CD14-positive monocyte (primary cell): ENCODE results near the gene GRIA3. TPM values are rescaled to one million over a fixed set of nuclear protein-coding genes. Genes with fewer than 3 reads are reported as not detected.

Experiments used
- DNase-seq, 3 donors: peaks; one replicate each; pipeline ENCODE4 v3.0.0-alpha.2; 2011 to 2022
- H2AFZ ChIP-seq: 2 replicates; pipeline ENCODE4 v1.6.0; 2012; ENCODE audit warnings: mild to moderate bottlenecking, low read depth, low read length, inconsistent platforms; ENCODE audit not compliant: insufficient read depth, poor library complexity, severe bottlenecking
- H3K27ac ChIP-seq, 2 donors: 1 replicate in 1 of 2; 2 replicates in 1 of 2; pipeline ENCODE4 v1.5.1; 2012 to 2013; ENCODE audit warnings: low read length in 2 of 2, control low read depth in 1 of 2, inconsistent platforms in 1 of 2, low read depth in 1 of 2, mild to moderate bottlenecking in 1 of 2
- H3K27me3 ChIP-seq, 2 donors: one replicate each; pipeline versions ENCODE4 v1.6.0 to v1.6.1; 2011 to 2013; ENCODE audit warnings: low read length in 2 of 2; ENCODE audit not compliant: control insufficient read depth in 2 of 2, insufficient read depth in 2 of 2
- H3K36me3 ChIP-seq, 2 donors: replicated peaks in 1 of 2; 1 replicate in 1 of 2; 2 replicates in 1 of 2; pipeline versions ENCODE4 v1.5.1 to v1.6.1; 2012 to 2013; ENCODE audit warnings: low read length in 2 of 2, control low read depth in 1 of 2, inconsistent platforms in 1 of 2, mild to moderate bottlenecking in 1 of 2; ENCODE audit not compliant: insufficient read depth in 2 of 2, control insufficient read depth in 1 of 2
- H3K4me1 ChIP-seq, 2 donors: 1 replicate in 1 of 2; 2 replicates in 1 of 2; pipeline versions ENCODE4 v1.5.1 to v1.6.1; 2012 to 2013; ENCODE audit warnings: low read length in 2 of 2, control low read depth in 1 of 2, inconsistent platforms in 1 of 2, mild to moderate bottlenecking in 1 of 2, moderate library complexity in 1 of 2; ENCODE audit not compliant: insufficient read depth in 2 of 2, control insufficient read depth in 1 of 2
- H3K4me2 ChIP-seq: replicated peaks from 2 replicates; pipeline ENCODE3; 2012; ENCODE audit warnings: low read length, moderate library complexity, mild to moderate bottlenecking; ENCODE audit not compliant: poor library complexity, severe bottlenecking; ENCODE audit errors: extremely low read depth
- H3K4me3 ChIP-seq, 3 experiments: fragments of 200-600 bp in 1 of 3; sonication (generic) in 1 of 3; replicated peaks in 1 of 3; 1 replicate in 2 of 3; 2 replicates in 1 of 3; pipeline ENCODE4 v1.5.1; 2011 to 2013; ENCODE audit warnings: low read length in 3 of 3, mild to moderate bottlenecking in 3 of 3, control low read depth in 2 of 3, low read depth in 2 of 3, inconsistent platforms in 1 of 3, moderate library complexity in 1 of 3
- H3K79me2 ChIP-seq: 2 replicates; pipeline ENCODE4 v1.6.0; 2012; ENCODE audit warnings: mild to moderate bottlenecking, control low read depth, inconsistent platforms, low read length, moderate library complexity; ENCODE audit not compliant: insufficient read depth
- H3K9ac ChIP-seq: 2 replicates; pipeline ENCODE4 v1.6.0; 2017; ENCODE audit warnings: low read length, mild to moderate bottlenecking; ENCODE audit not compliant: insufficient read depth, poor library complexity, severe bottlenecking
- H3K9me3 ChIP-seq, 2 donors: replicated peaks in 1 of 2; 1 replicate in 1 of 2; 2 replicates in 1 of 2; pipeline versions ENCODE4 v1.5.1 to v1.6.1; 2012 to 2013; ENCODE audit warnings: low read length in 2 of 2, control low read depth in 1 of 2; ENCODE audit not compliant: control insufficient read depth in 1 of 2, insufficient read depth in 1 of 2
- H4K20me1 ChIP-seq: 2 replicates; pipeline ENCODE4 v1.6.0; 2012; ENCODE audit warnings: mild to moderate bottlenecking, low read length, control low read depth, moderate library complexity; ENCODE audit not compliant: insufficient read depth
- H3K27ac Mint-ChIP-seq, 7 donors: one replicate each; pipeline ENCODE4 v1.8.0; 2020; ENCODE audit warnings: mild to moderate bottlenecking in 7 of 7, mixed read lengths in 7 of 7, moderate library complexity in 6 of 7, inconsistent platforms in 2 of 7
- H3K27me3 Mint-ChIP-seq, 3 donors: one replicate each; pipeline ENCODE4 v1.8.0; 2021 to 2022; ENCODE audit warnings: low read depth in 3 of 3, mild to moderate bottlenecking in 3 of 3, mixed read lengths in 3 of 3, moderate library complexity in 3 of 3, inconsistent platforms in 1 of 3
- H3K36me3 Mint-ChIP-seq, 2 donors: one replicate each; pipeline ENCODE4 v1.8.0; 2020; ENCODE audit warnings: mixed read lengths in 2 of 2, inconsistent platforms in 1 of 2, mild to moderate bottlenecking in 1 of 2
- H3K4me1 Mint-ChIP-seq: one replicate; pipeline ENCODE4 v1.8.0; 2020; ENCODE audit warnings: mild to moderate bottlenecking, mixed read lengths
- H3K4me3 Mint-ChIP-seq, 2 donors: one replicate each; pipeline ENCODE4 v1.8.0; 2020; ENCODE audit warnings: mild to moderate bottlenecking in 2 of 2, mixed read lengths in 2 of 2, moderate library complexity in 1 of 2
- H3K9me3 Mint-ChIP-seq, 7 donors: one replicate each; pipeline ENCODE4 v1.8.0; 2020 to 2022; ENCODE audit warnings: mixed read lengths in 7 of 7, mild to moderate bottlenecking in 6 of 7, moderate library complexity in 6 of 7, inconsistent platforms in 2 of 7
- CTCF ChIP-seq: fragments of 200-600 bp; IDR thresholded peaks from one replicate; pipeline ENCODE4 v1.8.0; 2022; ENCODE audit warnings: antibody characterized with exemption, mild to moderate bottlenecking
- WGBS: methylation state at CpG from one replicate; pipeline ENCODE4 v1.1.5; 2013; ENCODE audit warnings: missing lambda C conversion rate; ENCODE audit not compliant: insufficient coverage; 5-methylcytosine and 5-hydroxymethylcytosine counted together
- intact Hi-C, 2 donors: fragments of 100-400 bp; cut with micrococcal nuclease; formaldehyde crosslinking; loops; one replicate each; pipeline versions ENCODE4 v1.15.0 to v1.15.1; 2023
- polyA plus RNA-seq, 3 donors: library from polyadenylated mRNA; depleted of rRNA in 1 of 3; unstranded in 2 of 3; stranded (reverse) in 1 of 3; fragments of 300-500 nt in 2 of 3; fragments of >200 nt in 1 of 3; fragmentation: Illumina TruSeq in 2 of 3; gene quantifications; 1 replicate in 2 of 3; 2 replicates in 1 of 3; pipeline ENCODE4 v1.2.3, GENCODE V29; 2012 to 2021

The GRIA3 gene
- polyA plus RNA-seq, 3 donors: not detected

GRCh38 chrX:123313486-123313885 lies 129.4 kb downstream of the GRIA3 start:
- Histone ChIP-seq H4K20me1 (no peaks in the 10 kb centered on the region), H3K9me3 (no peaks in the 10 kb centered on the region), H3K4me2 (no peak overlapping the region), H3K27ac (no peak overlapping the region), H3K36me3 (no peaks in the 10 kb centered on the region), H3K27me3 (no peaks in the 10 kb centered on the region), H3K9ac (no peak overlapping the region), H3K4me3 (no peak overlapping the region), H3K79me2 (no peaks in the 10 kb centered on the region), H3K4me1 (no peaks in the 10 kb centered on the region), H2AFZ (no peak overlapping the region)
- no peak overlapping the region for H3K4me3 Mint-ChIP-seq
- H3K27ac Mint-ChIP-seq: no peak overlapping the region
- H3K36me3 Mint-ChIP-seq: no peaks in the 10 kb centered on the region
- no peaks in the 10 kb centered on the region for H3K4me1 Mint-ChIP-seq
- no peaks in the 10 kb centered on the region for H3K27me3 Mint-ChIP-seq
- intact Hi-C loops: no loop called here
- no peak for TF ChIP-seq CTCF
- H3K9me3 Mint-ChIP-seq: peaks cover 0 to 12% (median 4%) of the 10 kb centered on the region in 7 donors
- DNase-seq: no peak

- Histone ChIP-seq H3K4me3 (no peak overlapping the region), H3K9ac (no peak overlapping the region), H3K9me3 (no peaks in the 10 kb centered on the region), H3K4me2 (no peak overlapping the region), H3K4me1 (no peaks in the 10 kb centered on the region), H3K79me2 (no peaks in the 10 kb centered on the region), H2AFZ (no peak overlapping the region), H4K20me1 (no peaks in the 10 kb centered on the region), H3K27me3 (no peaks in the 10 kb centered on the region), H3K27ac (no peak overlapping the region), H3K36me3 (no peaks in the 10 kb centered on the region)
- intact Hi-C loops: no loop called here
- Mint-ChIP-seq H3K9me3 (peaks cover 0 to 9% (median 4%) of the 10 kb centered on the region in 7 donors), H3K27me3 (no peaks in the 10 kb centered on the region), H3K4me3 (no peak overlapping the region), H3K36me3 (no peaks in the 10 kb centered on the region), H3K4me1 (no peaks in the 10 kb centered on the region), H3K27ac (no peak overlapping the region)
- WGBS: 100% methylated on average over 1 of the region's 4 CpGs
- no peak for DNase-seq
- no peak for TF ChIP-seq CTCF
Measured at GRCh38 chrX:123320622-123321021, 136.5 kb downstream of the GRIA3 start.
